HK-2 (cell line): ENCODE measurements around the gene MYO1F.
"Not testable (repeated sequence)": the region's sequence is repeated elsewhere in the genome, so short reads cannot be mapped to it uniquely, and the experiment has no call there.

ENCODE experiments used
- DNase-seq: peaks from one replicate; pipeline ENCODE4 v3.0.0-alpha.2; 2018; ENCODE audit not compliant: unreplicated experiment

The MYO1F gene

GRCh38 chr19:8577247-8577646 lies at the start of gene MYO1F:
Gene MYO1F, minus strand, starts transcription at chr19:8577442. Its CDS starts 133 bp downstream, at chr19:8577309.
- no peak for DNase-seq

- DNase-seq: no peak
These were observed 49.6 kb upstream of the MYO1F start for GRCh38 chr19:8626842-8627241.

GRCh38 chr19:8622886-8623285 lies 45.6 kb upstream of the MYO1F start:
- not testable (repeated sequence) for DNase-seq

- no peak for DNase-seq
These were observed 41.5 kb upstream of the MYO1F start for GRCh38 chr19:8618751-8619150.

GRCh38 chr19:8617984-8618383 lies 40.7 kb upstream of the MYO1F start:
- no peak for DNase-seq

- DNase-seq: not testable (repeated sequence)
These were observed 40.1 kb upstream of the MYO1F start for GRCh38 chr19:8617325-8617724.

GRCh38 chr19:8616861-8617260 lies 39.6 kb upstream of the MYO1F start:
- DNase-seq: no peak

GRCh38 chr19:8615813-8616596 lies 38.8 kb upstream of the MYO1F start:
- DNase-seq: peak; percentile 54

GRCh38 chr19:8615024-8615423 lies 37.8 kb upstream of the MYO1F start:
- no peak for DNase-seq

GRCh38 chr19:8614455-8614854 lies 37.2 kb upstream of the MYO1F start:
- DNase-seq: no peak

GRCh38 chr19:8612807-8613171 lies 35.5 kb upstream of the MYO1F start:
- no peak for DNase-seq

GRCh38 chr19:8611877-8612806 lies 34.9 kb upstream of the MYO1F start:
- DNase-seq: peak; percentile 21

GRCh38 chr19:8611391-8611876 lies 34.2 kb upstream of the MYO1F start:
- no peak for DNase-seq

GRCh38 chr19:8610936-8611300 lies 33.7 kb upstream of the MYO1F start:
- DNase-seq: no peak

- DNase-seq: peak; percentile 22
These were observed 33.0 kb upstream of the MYO1F start, which contains the start of gene ADAMTS10 for GRCh38 chr19:8610041-8610935. Gene ADAMTS10, minus strand, starts transcription at chr19:8610715. Its CDS starts 5,005 bp downstream, at chr19:8605710.

- peak; percentile 44 for DNase-seq
These were observed 32.2 kb upstream of the MYO1F start for GRCh38 chr19:8609279-8610040.

GRCh38 chr19:8608941-8609278 lies 31.7 kb upstream of the MYO1F start:
- no peak for DNase-seq

- no peak for DNase-seq
These were observed 30.1 kb upstream of the MYO1F start for GRCh38 chr19:8607386-8607785.

- no peak for DNase-seq
These were observed 28.3 kb upstream of the MYO1F start for GRCh38 chr19:8605514-8605913.

GRCh38 chr19:8601796-8602195 lies 24.6 kb upstream of the MYO1F start:
- no peak for DNase-seq

GRCh38 chr19:8600816-8601215 lies 23.6 kb upstream of the MYO1F start:
- no peak for DNase-seq
